Activated B cell treated with CpG ODN at 0.5 μM for 24 hours (primary cell): ENCODE data around the gene TSHZ2. TPM values are rescaled to one million over a fixed set of nuclear protein-coding genes. Genes with fewer than 3 reads are reported as not detected.

Experiments used
- ATAC-seq: fragments of 200-7000 bp; cut with Tn5 transposase; one replicate; pipeline ENCODE4 v1.10.0; 2021; ENCODE audit warnings: low read depth, mild to moderate bottlenecking, moderate library complexity
- CTCF ChIA-PET: fragments of 350-600 bp; sonication (Branson Sonifier 250); formaldehyde crosslinking; loops from one replicate; lab custom pipeline; 2021; ENCODE audit warnings: antibody characterized with exemption; lab: Charles Lee
- POLR2A ChIA-PET: fragments of 350-600 bp; sonication (Branson Sonifier 250); formaldehyde crosslinking; loops from one replicate; lab custom pipeline; 2021; ENCODE audit warnings: antibody characterized with exemption; lab: Charles Lee
- DNase-seq: peaks from one replicate; pipeline ENCODE4 v3.0.0; 2022
- H3K27ac Mint-ChIP-seq: one replicate; pipeline ENCODE4 v1.8.0; 2020; ENCODE audit warnings: mixed read lengths
- H3K27me3 Mint-ChIP-seq: one replicate; pipeline ENCODE4 v1.8.0; 2021; ENCODE audit warnings: mixed read lengths
- H3K36me3 Mint-ChIP-seq: one replicate; pipeline ENCODE4 v1.8.0; 2021; ENCODE audit warnings: low read depth, mixed read lengths
- H3K4me1 Mint-ChIP-seq: one replicate; pipeline ENCODE4 v1.8.0; 2021; ENCODE audit warnings: mixed read lengths
- H3K4me3 Mint-ChIP-seq: one replicate; pipeline ENCODE4 v1.8.0; 2020; ENCODE audit warnings: mild to moderate bottlenecking, mixed read lengths
- H3K9me3 Mint-ChIP-seq: one replicate; pipeline ENCODE4 v1.8.0; 2020; ENCODE audit warnings: mixed read lengths
- intact Hi-C: fragments of 100-400 bp; cut with micrococcal nuclease; formaldehyde crosslinking; loops from one replicate; pipeline ENCODE4 v1.15.1; 2024
- total RNA-seq: library from RNA; stranded (reverse); gene quantifications from 2 replicates; pipeline ENCODE4 v1.2.3, GENCODE V29; 2022
- TF ChIP-seq, protein P1 (sequence below): fragments of 200-600 bp; IDR thresholded peaks from one replicate; pipeline ENCODE4 v1.8.0; 2022; ENCODE audit warnings: antibody characterized with exemption, mild to moderate bottlenecking

The TSHZ2 gene
- total RNA-seq, 1 donor from 2014 or later = 1.7 TPM

GRCh38 chr20:53262365-53262764 lies 290.2 kb downstream of the TSHZ2 start:
- intact Hi-C loops = no loop called here
- Mint-ChIP-seq H3K27ac (no peak overlapping the region), H3K36me3 (no peaks in the 10 kb centered on the region), H3K4me3 (no peak overlapping the region), H3K4me1 (no peaks in the 10 kb centered on the region), H3K9me3 (no peaks in the 10 kb centered on the region), H3K27me3 (peaks cover 6% of the 10 kb centered on the region)
- DNase-seq (no peak), ATAC-seq (no peak)
- TF ChIP-seq, protein P1, sequence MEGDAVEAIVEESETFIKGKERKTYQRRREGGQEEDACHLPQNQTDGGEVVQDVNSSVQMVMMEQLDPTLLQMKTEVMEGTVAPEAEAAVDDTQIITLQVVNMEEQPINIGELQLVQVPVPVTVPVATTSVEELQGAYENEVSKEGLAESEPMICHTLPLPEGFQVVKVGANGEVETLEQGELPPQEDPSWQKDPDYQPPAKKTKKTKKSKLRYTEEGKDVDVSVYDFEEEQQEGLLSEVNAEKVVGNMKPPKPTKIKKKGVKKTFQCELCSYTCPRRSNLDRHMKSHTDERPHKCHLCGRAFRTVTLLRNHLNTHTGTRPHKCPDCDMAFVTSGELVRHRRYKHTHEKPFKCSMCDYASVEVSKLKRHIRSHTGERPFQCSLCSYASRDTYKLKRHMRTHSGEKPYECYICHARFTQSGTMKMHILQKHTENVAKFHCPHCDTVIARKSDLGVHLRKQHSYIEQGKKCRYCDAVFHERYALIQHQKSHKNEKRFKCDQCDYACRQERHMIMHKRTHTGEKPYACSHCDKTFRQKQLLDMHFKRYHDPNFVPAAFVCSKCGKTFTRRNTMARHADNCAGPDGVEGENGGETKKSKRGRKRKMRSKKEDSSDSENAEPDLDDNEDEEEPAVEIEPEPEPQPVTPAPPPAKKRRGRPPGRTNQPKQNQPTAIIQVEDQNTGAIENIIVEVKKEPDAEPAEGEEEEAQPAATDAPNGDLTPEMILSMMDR = no peak
- POLR2A ChIA-PET = no interaction called here
- CTCF ChIA-PET = no interaction called here

GRCh38 chr20:53263554-53264438 lies 291.6 kb downstream of the TSHZ2 start:
- intact Hi-C loops = no loop called here
- H3K27me3 Mint-ChIP-seq = peaks cover 6% of the 10 kb centered on the region
- H3K36me3 Mint-ChIP-seq = no peaks in the 10 kb centered on the region
- TF ChIP-seq, protein P1 = no peak
- H3K4me1 Mint-ChIP-seq = no peaks in the 10 kb centered on the region
- CTCF ChIA-PET = interaction anchor here (0.5 kb wide), 1 partner anchor 646 kb away, joined by 3 read pairs; no protein-coding TSS in a partner anchor
- H3K9me3 Mint-ChIP-seq = no peaks in the 10 kb centered on the region
- DNase-seq (no peak), ATAC-seq (no peak)
- POLR2A ChIA-PET = no interaction called here
- H3K27ac Mint-ChIP-seq = no peak overlapping the region
- no peak overlapping the region for H3K4me3 Mint-ChIP-seq

DNA sequence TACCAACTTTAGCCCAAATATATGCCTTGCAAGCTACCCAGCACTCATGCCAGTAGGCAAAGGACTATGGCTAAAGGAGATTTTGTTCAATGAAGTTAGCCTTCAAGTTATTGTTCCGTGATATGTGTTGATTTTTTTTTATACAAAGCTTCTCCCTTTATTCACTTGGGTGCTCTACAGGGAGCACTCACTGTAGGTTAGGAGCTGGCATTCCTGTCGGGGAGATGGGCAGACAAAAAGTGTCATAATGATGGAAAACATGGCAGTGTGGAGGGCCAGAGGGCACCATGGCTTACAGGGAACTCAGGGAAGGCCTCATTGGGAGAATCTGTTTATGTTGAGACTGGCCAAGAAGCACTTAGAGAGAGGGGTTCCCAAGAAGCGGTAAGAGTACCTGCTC lies 292.4 kb downstream of the TSHZ2 start:
- intact Hi-C loops = no loop called here
- Mint-ChIP-seq H3K4me1 (no peaks in the 10 kb centered on the region), H3K27ac (no peak overlapping the region), H3K27me3 (peaks cover 6% of the 10 kb centered on the region), H3K36me3 (no peaks in the 10 kb centered on the region), H3K4me3 (no peak overlapping the region), H3K9me3 (no peaks in the 10 kb centered on the region)
- no peak for DNase-seq
- CTCF ChIA-PET = no interaction called here
- POLR2A ChIA-PET = no interaction called here
- no peak for ATAC-seq
- TF ChIP-seq, protein P1 = no peak

DNA sequence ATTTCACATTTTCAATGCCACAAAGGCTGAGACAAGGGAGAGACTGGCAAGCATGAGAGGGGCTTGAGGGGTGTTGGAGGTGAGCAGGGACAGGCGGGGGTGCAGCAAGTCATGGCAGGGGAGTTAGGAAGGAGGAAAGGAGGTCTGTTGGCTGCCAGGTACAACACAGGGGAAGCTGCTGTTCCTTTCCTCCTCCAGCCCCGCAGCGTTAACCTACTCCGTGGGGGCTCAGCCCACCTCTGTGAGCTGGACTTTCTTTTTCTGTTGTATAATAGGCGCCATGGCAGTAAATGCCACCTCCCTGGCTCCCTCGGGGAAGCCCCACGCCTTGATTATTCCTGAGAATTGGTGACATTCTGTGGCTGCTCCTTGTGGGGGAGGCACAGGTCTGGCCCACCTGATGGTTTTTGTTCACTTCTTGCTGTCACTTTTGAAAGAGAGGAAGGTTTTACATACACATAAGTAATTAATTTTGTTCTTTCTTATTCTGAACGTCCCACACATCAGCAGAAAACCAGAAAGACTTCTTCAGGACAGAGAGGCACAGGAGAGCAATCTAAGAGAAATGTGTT lies 293.2 kb downstream of the TSHZ2 start:
- ChIA-PET CTCF (no interaction called here), POLR2A (no interaction called here)
- DNase-seq = no peak
- Mint-ChIP-seq H3K36me3 (no peaks in the 10 kb centered on the region), H3K27ac (no peak overlapping the region), H3K9me3 (no peaks in the 10 kb centered on the region), H3K4me1 (no peaks in the 10 kb centered on the region), H3K27me3 (peaks cover 6% of the 10 kb centered on the region), H3K4me3 (no peak overlapping the region)
- ATAC-seq = no peak
- TF ChIP-seq, protein P1 = no peak
- intact Hi-C loops = no loop called here

DNA sequence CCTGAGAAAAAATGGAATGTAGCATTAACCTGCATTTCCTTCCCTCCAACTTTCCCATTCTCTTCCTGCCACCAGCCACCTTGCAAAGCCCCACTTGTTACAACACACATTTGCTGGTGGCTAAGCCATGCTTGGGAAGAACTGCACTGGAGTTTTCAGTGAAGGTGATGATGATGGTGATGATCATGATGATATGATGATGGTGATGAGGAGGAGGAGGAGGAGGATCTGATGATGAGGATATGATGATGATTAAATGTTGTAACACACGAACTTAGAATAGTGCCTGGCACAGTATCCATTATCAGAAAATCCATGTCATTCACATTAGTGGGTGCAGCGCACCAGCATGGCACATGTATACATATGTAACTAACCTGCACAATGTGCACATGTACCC lies 297.2 kb downstream of the TSHZ2 start:
- no peak overlapping the region for H3K27ac Mint-ChIP-seq
- H3K27me3 Mint-ChIP-seq = peaks cover 8% of the 10 kb centered on the region
- TF ChIP-seq, protein P1 = no peak
- DNase-seq = no peak
- ChIA-PET POLR2A (no interaction called here), CTCF (no interaction called here)
- ATAC-seq = no peak
- no peaks in the 10 kb centered on the region for H3K4me1 Mint-ChIP-seq
- no peak overlapping the region for H3K4me3 Mint-ChIP-seq
- intact Hi-C loops = no loop called here
- no peaks in the 10 kb centered on the region for H3K36me3 Mint-ChIP-seq
- no peaks in the 10 kb centered on the region for H3K9me3 Mint-ChIP-seq
